Activated CD8-positive, alpha-beta T cell treated with anti-CD3 and anti-CD28 coated beads for 36 hours (primary cell): ENCODE data around the gene ERBIN. TPM values are rescaled to one million over a fixed set of nuclear protein-coding genes. Genes with fewer than 3 reads are reported as not detected.

Experiments used
- ATAC-seq: fragments of 200-7000 bp; cut with Tn5 transposase; one replicate; pipeline ENCODE4 v1.10.0; 2021; ENCODE audit warnings: mild to moderate bottlenecking, moderate library complexity
- CTCF ChIA-PET: fragments of 350-600 bp; sonication (Branson Sonifier 250); formaldehyde crosslinking; loops from one replicate; lab custom pipeline; 2021; ENCODE audit warnings: antibody characterized with exemption; lab: Charles Lee
- POLR2A ChIA-PET: fragments of 350-600 bp; sonication (Branson Sonifier 250); formaldehyde crosslinking; loops from one replicate; lab custom pipeline; 2021; ENCODE audit warnings: antibody characterized with exemption; lab: Charles Lee
- DNase-seq: peaks from one replicate; pipeline ENCODE4 v3.0.0-alpha.2; 2020
- H3K27ac Mint-ChIP-seq: one replicate; pipeline ENCODE4 v1.8.0; 2021; ENCODE audit warnings: mild to moderate bottlenecking, mixed read lengths
- H3K27me3 Mint-ChIP-seq: one replicate; pipeline ENCODE4 v1.8.0; 2021; ENCODE audit warnings: mixed read lengths
- H3K36me3 Mint-ChIP-seq: one replicate; pipeline ENCODE4 v1.8.0; 2021; ENCODE audit warnings: low read depth, mixed read lengths
- H3K4me1 Mint-ChIP-seq: one replicate; pipeline ENCODE4 v1.8.0; 2021; ENCODE audit warnings: low read depth, mixed read lengths
- H3K4me3 Mint-ChIP-seq: one replicate; pipeline ENCODE4 v1.8.0; 2021; ENCODE audit warnings: mild to moderate bottlenecking, moderate library complexity, mixed read lengths
- H3K9me3 Mint-ChIP-seq: one replicate; pipeline ENCODE4 v1.8.0; 2021; ENCODE audit warnings: mixed read lengths
- CTCF ChIP-seq: fragments of 200-600 bp; IDR thresholded peaks from one replicate; pipeline ENCODE4 v1.8.0; 2022; ENCODE audit warnings: antibody characterized with exemption, mild to moderate bottlenecking
- intact Hi-C: fragments of 100-400 bp; cut with micrococcal nuclease; formaldehyde crosslinking; loops from one replicate; pipeline ENCODE4 v1.10.0; 2022
- total RNA-seq, 2 experiments: library from RNA; stranded (reverse); gene quantifications; one replicate each; pipeline ENCODE4 v1.2.3, GENCODE V29; 2021

ERBIN gene
- total RNA-seq, 2 experiments from 2014 or later = 35.1 to 38.3 TPM

- H3K4me3 Mint-ChIP-seq = no peak overlapping the region
- intact Hi-C loops = no loop called here
- H3K4me1 Mint-ChIP-seq = no peaks in the 10 kb centered on the region
- H3K36me3 Mint-ChIP-seq = no peaks in the 10 kb centered on the region
- DNase-seq = no peak
- POLR2A ChIA-PET = no interaction called here
- CTCF ChIA-PET = no interaction called here
- no peak for ATAC-seq
- H3K27ac Mint-ChIP-seq = no peak overlapping the region
- H3K9me3 Mint-ChIP-seq = no peaks in the 10 kb centered on the region
- TF ChIP-seq CTCF = no peak
- H3K27me3 Mint-ChIP-seq = peaks cover 2% of the 10 kb centered on the region
These were observed 196.1 kb downstream of the ERBIN start for GRCh38 chr5:66122379-66123034.

DNA sequence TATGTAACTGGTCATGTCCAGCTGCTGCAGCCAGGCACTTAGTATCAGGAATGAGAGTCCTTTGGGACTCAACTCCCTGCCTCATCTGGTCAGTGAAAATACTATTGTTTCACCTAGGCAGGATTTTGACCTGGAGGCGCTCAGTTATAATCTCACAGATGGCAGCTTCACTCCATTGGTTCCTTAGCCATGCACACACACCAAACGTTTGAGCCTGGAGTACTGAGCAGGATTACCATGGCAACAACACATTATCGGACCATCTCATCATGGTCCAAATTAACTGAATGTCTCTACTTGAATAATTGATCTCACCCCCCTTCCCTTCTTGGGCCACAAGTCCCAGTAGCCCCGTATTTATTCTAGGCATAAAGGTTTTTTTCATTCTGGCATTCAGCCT lies 202.8 kb downstream of the ERBIN start:
- intact Hi-C loops = no loop called here
- CTCF ChIA-PET = interaction anchor here (1.4 kb wide), 1 partner anchor 10 kb away, joined by 3 read pairs; no protein-coding TSS in a partner anchor
- Mint-ChIP-seq H3K4me3 (no peak overlapping the region), H3K36me3 (no peaks in the 10 kb centered on the region), H3K9me3 (peaks cover 3% of the 10 kb centered on the region), H3K4me1 (no peaks in the 10 kb centered on the region), H3K27ac (no peak overlapping the region), H3K27me3 (peaks cover 2% of the 10 kb centered on the region)
- TF ChIP-seq CTCF = no peak
- no peak for ATAC-seq
- POLR2A ChIA-PET = no interaction called here
- no peak for DNase-seq

GRCh38 chr5:66130493-66130892 lies 204.1 kb downstream of the ERBIN start:
- DNase-seq = no peak
- no peaks in the 10 kb centered on the region for H3K4me1 Mint-ChIP-seq
- no peaks in the 10 kb centered on the region for H3K36me3 Mint-ChIP-seq
- H3K4me3 Mint-ChIP-seq = no peak overlapping the region
- ChIA-PET POLR2A (no interaction called here), CTCF (interaction anchor here (1.4 kb wide), 1 partner anchor 9 kb away, joined by 3 read pairs; no protein-coding TSS in a partner anchor)
- H3K9me3 Mint-ChIP-seq = peaks cover 3% of the 10 kb centered on the region
- H3K27ac Mint-ChIP-seq = no peak overlapping the region
- no peak for ATAC-seq
- intact Hi-C loops = no loop called here
- TF ChIP-seq CTCF = no peak
- H3K27me3 Mint-ChIP-seq = peaks cover 2% of the 10 kb centered on the region

Other genes starting within 250 kb of the ERBIN start
- 10 to 100 TPM; 17.0 to 18.5 TPM for gene SGTB, start 204.5 kb upstream of the ERBIN start, total RNA-seq
- gene NLN, start 204.4 kb upstream of the ERBIN start, total RNA-seq = 10 to 100 TPM; 38.4 to 42.5 TPM
- 10 to 100 TPM; 53.9 to 60.2 TPM for gene SREK1, start 217.7 kb downstream of the ERBIN start, total RNA-seq